Suppressor macrophage treated with lipopolysaccharide for 4 hours (primary cell): Measurements from ENCODE around the gene MTRF1.
"Not testable (repeated sequence)": the region's sequence is repeated elsewhere in the genome, so short reads cannot be mapped to it uniquely, and the experiment has no call there.

Source experiments
- DNase-seq: peaks from one replicate; pipeline ENCODE4 v3.0.0-alpha.2; 2020

Gene MTRF1

DNA sequence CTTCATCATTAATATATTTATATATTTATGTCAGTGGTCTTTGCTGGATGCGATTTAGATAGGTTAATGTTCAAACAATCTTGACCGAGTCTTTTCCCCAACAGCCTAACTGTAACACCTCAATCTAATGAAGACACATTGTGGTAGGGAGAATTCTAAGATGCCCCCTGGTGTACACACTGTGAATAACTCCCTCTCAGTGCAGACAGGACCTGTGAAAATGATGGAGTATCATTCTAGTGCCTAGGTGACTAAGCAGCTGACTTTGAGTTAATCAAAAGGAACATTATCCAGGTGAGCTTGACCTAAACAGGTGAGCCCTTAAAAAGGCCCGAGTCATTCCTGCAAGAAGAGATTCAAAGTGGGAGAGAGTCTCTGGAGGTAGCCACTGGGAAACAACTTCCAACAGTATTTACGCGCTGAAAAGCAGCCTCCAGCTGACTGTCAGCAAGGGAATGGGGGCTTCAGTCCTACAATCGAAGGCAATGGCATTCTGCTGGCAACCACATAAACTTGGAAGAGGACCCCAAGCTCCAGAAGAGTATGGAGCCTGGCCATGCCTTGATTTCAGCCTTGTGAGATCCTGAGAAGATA, 41.0 kb downstream of the MTRF1 start:
- peak; percentile 60 for DNase-seq

DNA sequence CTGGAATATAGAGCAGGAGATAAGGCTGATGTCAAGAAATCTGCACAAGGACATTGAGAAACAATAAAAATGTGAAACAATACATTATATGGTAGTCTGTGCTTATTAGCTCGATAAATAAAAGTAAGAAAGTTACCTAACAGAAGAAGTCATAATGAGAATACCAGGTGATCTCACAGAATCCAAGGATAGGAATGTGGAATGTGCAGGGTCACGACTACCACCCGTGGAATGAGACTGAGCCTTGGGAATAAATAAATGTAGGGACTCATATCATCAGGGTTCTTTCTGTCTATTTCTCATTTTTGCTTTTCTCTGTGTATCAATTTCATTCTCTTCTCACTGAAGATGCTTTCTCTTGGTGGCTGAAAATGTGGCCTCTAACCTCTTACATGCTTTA, 43.0 kb downstream of the MTRF1 start:
- no peak for DNase-seq

DNA sequence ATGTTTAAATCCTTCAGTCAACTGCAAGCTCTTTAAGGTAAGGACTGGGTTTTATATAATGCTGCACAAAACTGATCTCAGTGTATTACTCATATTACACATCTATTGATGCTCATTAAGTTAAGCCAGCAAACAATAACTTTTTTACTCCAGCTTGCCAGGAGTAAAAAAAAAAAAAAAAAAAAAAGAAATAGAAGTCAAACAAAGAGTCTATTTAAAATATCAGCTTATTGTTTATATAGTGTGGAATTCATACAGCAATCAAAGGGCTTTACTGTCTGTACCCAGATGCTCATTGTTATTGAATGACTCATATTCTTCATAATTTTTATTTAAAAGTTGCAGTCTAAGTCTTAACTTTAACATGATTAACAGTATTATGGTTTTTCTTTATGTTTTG, 47.2 kb downstream of the MTRF1 start:
- no peak for DNase-seq

DNA sequence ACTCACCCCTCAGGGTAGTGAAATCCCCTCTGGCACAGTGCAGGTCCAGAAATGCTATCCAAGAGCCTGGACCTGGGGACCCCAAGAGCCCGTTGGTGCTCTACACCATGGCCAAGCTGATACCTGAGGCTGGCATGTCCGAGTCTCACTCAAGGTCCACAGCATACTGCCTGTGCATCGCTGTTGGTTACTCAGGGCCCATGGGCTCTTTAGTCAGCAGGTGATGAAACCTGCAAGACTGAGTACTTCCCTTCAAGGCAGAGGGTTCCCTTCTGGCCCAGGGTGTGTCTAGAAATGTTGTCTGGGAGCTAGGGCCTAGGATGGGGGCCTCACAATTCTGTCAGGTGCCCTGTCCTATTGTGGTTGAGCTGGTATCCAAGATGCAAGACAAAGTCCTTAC, 49.5 kb downstream of the MTRF1 start:
- DNase-seq: no peak

DNA sequence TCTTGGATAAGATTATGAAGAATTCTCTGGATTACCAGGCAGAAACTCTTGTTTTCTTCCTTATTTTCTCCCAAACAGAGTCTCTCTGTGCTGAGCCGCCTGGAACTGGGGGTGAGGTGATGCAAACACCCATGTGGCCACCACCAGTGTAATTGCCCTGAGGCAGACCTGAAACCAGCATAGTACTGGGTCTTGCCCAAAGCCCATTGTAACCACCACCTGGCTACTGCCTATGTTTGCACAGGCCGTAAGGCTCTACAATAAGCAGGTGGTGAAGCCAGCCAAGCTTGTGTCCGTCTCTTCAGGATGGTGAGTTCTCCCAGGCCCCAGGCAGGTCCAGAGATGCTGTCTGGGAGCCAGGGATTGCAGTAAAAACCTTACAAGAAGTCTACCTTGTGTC, 50.1 kb downstream of the MTRF1 start:
- DNase-seq: no peak

DNA sequence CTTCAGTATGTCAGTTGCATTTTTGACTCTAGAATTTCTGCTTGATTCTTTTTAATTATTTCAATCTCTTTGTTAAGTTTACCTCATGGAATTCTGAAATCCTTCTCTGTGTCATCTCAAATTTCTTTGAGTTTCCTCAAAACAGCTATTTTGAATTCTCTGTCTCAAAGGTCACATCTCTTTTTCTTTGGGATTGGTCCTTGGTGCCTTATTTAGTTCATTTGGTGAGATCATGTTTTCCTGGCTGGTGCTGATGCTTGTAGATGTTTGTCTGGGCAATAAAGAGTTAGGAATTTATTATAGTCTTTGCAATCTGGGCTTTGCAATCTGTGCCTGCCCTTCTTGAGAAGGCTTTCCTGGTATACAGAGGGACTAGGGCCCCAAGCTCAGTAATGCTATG, 50.5 kb downstream of the MTRF1 start:
- no peak for DNase-seq

DNA sequence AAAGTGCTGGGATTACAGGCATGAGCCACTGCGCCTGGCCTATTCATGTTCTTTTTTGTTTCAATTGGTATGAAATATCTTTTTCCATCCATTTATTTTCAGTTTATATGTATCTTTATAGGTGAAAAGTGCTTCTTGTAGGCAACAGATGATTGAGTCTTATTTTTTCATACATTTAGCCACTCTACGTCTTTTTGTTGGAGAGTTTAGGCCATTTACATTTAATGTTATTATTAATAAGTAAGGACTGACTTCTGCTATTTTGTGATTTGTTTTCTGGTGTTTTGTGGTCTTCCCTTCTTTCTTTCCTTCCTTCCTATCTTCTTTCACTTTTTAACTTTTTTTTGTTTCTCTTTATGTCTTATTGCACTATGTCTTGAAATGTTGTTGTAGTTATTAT, 52.3 kb downstream of the MTRF1 start:
- no peak for DNase-seq

DNA sequence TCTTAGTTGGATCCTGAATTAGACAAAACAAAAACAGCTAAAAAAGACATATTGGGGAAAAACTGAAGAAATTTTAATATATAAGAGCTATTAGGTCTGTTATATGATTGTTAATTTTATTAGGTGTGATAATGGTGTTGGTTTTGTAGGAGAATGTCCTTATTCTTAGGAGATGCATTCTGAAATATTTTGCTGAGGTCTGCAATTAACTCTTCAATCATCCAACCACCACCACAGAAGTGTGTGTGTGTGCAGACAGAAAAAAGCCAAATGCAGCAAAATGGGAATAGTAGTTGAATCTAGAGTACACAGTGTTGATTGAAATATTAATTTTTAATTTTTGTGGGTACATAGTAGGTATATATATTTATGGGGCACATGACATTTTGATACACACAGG, 56.9 kb downstream of the MTRF1 start:
- DNase-seq: no peak

DNA sequence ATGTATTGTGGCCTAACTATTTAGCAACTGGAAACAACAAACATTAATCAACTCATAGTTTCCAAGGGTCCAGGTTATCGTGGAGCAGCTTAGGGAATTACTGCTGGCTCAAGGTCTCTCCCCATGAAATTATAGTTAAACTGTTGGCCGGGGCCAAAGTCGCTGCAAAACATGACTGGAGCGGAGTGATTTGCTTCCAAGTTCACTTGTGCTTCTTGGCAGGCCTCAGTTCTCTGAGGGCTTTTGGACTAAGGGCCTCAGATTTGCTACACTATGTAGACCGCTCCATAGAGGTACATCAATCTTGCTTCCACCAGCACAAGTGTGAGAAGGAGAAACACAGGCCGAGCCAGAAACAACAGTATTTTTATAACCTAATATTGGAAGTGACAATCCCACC, 59.6 kb downstream of the MTRF1 start:
- no peak for DNase-seq

DNA sequence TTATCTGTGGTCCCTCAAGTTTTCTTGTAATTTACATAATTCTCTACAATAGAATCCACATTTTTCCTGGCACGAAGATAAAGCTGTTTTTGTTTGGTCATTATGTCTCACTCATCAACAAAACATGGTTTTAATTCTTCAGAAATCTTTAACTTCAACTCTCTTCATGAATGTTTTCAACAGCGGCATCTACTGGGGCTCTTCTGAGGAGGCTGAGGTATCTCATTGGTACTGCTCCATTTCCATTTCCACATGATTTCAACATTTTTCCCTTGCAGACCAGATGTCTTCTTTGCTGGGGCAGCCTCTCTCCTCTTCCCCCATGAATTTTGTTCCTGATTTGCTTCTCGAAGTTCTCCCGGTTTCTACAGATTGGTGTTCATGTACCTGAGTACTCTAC, 63.2 kb downstream of the MTRF1 start:
- DNase-seq: no peak

DNA sequence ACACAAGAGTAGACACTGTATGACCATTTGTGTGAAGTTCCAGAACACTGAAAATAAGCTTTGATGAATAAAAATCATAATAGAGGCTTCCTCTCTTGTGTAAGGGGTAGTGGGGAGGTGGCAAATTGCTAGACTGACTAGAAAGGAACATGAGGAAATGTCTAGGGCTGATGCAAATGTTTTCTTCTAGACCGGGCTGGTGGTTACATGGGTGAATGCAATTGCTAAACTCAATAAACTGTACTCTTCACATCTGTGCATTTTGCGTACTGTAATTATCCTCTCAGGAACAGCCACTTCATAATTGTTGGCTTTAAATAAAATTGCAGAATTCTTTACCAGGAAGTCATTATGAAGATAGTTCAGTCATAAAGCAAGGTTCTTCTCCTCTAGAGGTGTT, 63.9 kb downstream of the MTRF1 start:
- DNase-seq: no peak

DNA sequence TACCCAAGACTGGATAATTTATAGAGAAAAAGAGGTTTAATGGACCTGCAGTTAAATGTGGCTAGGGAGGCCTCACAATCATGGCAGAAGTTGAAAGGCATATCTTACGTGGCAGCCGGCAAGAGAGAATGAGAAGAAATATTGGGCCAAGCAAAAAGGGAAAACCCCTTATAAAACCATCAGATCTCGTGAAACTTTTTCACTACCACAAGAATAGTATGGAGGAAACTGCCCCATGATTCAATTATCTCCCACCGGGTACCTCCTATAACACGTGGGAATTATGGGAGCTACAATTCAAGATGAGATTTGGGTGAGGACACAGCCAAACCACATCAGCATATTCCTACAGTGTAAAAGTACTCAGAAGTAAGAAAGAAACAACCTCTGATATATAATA, 64.3 kb downstream of the MTRF1 start:
- DNase-seq: no peak

DNA sequence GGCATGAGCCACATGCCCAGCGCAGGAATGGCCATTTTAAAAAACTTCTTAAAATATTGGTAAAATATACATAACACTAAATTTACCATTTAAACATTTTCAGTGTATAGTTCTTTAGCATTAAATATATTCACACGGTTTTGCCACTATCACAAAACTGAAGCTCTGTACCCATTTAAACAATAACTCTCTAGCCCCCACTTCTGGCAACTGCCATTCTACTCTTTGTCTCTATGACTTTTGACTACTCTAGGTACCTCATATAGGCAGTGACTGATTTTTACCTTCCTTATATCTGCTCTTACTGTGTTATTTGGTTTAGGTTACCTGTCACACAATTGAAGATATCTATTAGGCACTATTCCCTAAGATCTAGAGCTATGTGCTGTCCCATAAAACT, 66.8 kb downstream of the MTRF1 start:
- DNase-seq: no peak

DNA sequence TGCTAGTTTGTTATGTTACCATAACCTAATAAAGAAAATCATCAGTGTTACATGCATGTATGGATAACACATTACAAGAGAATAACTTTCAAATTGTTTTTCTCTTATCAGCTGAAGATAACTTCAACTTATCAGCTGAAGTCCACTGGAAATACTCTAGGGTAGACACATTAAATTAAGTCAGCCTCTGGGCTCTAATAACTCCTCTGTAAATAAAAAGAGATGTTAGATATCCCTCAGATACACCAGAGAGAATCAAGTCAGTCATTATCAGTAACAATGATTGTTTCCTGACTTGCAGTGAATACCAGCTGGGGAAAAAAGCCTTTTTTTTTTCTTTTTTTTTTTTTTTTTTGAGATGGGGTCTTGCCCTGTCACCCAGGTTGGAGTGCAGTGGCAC, 67.4 kb downstream of the MTRF1 start:
- no peak for DNase-seq

DNA sequence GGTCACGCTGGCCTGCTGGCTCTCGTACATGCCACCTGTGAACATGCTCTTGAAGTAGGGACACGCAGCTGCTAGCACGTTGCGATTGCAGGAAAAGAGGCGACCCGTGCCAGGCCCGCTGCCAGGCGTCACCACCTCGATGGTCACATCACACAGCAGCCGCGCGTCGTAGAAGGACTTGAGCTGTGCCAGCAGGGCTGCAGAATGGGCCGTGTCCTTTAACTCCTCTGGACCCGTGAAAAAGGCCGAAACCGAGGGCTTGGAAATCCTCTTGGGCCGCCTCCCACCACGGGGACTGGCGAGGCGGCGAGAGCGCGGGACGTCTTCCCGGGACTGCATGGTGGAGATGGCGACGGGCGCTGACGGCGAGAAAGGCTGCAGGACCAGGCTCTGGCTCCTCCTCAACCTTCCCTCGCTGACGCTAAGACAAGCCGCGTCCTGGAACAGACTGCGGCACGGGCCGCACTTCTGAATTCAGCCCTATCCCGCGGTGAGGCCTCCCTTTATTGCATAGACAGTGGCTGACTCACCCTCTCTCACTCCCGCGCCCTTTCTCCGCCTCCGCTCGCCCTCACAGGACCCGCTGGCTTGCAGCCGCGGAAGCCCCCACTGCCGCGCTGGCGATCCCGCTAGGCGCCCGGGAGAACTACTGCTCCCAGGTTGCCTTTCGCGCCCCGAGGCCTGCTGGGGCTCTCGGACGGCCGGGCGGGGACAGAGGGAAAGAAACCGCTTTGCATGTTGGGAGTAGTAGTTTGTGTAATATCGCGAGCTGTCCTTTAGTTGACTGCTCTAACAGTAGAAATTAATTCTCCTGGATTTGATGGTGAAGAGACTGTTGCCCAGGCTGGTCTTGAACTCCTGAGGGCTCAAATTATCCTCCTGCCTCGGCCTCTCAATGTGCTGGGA, 69.2 kb downstream of the MTRF1 start, which contains the start of gene KBTBD7:
TSS of gene KBTBD7 (minus strand) at position 651 of the 906 bp plus-strand sequence. CDS start at position 339, 312 bp downstream.
- peak; percentile 97 for DNase-seq

DNA sequence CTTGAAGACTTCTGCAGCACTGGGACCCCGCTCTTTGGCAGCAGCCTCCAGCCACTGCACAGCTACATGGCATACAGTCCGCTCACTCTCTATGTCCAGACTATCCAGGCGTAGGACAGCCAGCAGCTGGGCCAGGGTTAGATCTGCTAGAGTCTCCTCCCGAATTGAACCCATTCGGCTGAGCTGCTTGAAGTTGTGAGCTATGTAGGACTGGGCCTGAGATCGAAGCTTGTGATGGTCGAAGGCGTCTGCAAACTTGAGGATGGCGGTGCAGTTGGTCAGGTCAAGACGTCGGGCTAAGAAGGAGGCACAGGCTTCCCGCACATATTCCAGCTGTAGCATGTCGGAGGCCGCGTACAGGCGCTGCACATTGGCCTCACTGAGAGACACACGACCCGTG, 69.9 kb downstream of the MTRF1 start:
- no peak for DNase-seq

DNA sequence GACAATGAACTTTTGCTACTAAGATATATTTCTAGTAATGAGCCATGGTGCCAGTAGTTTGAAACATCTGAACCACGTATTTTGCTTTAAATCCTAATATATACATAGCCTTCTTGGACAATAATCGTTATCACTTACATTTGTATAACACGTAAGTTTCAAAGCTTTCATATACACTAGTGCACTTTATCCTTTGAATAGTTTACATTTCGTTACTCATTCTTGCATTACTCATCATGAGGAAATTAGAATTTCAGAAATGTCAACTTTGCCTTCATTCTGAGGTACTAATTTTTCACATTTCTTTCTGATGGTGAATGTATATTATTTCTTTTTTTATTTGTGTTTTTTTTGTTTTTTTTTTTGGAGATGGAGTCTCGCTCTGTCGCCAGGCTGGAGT, 74.8 kb downstream of the MTRF1 start:
- no peak for DNase-seq

DNA sequence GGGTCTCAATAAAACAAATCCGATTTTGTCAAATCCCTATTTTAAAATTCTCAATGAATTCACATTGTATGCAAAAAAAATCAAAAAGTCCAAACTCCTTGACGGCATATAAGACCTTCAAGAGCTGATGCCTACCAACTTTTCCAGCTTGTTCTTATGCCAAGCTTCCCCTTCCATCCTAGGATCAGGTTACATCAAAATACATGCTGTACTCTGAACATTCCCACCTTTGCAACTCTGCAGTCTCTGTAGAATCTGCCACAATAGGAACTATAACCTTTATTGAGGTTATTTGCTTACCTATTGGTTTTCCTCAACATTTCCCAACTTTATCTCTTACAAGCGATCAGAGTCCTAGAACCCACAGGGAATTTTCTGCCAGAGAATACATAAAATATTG, 76.9 kb downstream of the MTRF1 start:
- no peak for DNase-seq

DNA sequence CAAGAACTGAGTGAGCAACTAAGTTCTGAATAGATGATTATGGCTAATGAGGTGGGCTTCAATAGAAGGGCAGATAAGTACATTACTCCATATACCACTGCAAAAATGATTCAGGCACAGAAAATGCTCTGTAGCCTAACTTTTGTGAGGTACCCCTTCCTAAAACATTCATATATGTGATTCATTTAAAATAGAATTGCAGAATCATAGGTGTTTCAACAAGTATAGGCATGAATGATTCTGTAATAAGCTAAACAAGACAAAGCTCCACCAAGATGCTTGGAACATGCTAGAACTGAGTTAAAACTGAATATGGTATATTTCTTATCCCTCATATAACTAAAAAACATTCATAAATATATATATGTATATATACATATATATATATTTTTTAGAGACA, 81.1 kb downstream of the MTRF1 start:
- DNase-seq: no peak

DNA sequence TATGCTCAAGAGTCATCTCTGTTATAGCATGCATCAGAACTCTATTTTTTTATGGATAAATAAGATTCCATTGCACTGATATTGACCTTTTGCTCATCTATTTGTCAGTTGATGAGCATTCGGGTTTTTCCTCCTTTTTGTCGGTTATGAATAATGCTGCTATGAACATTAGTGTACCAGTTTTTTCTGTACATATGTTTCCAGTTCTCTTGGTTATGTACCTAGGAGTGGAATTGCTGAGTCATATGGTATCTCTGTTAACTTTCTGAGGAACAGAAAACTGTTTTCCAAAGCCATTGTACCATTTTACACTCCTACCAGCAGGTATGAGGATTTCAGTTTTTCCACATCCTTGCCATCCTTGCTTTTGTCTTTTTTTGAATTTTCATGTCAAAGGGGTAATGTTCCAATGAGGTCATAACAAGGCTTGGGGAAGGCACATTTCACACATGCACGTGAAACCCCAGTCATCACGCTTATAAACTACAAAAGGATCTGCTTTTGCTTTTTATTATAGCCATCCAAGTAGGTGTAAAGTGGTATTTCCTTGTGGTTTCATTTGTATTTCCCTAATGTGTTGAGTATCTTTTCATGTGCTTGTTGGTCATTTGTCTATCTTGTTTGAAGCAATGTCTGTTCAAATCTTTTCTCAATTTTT, 83.7 kb downstream of the MTRF1 start:
- peak; percentile 5 for DNase-seq

DNA sequence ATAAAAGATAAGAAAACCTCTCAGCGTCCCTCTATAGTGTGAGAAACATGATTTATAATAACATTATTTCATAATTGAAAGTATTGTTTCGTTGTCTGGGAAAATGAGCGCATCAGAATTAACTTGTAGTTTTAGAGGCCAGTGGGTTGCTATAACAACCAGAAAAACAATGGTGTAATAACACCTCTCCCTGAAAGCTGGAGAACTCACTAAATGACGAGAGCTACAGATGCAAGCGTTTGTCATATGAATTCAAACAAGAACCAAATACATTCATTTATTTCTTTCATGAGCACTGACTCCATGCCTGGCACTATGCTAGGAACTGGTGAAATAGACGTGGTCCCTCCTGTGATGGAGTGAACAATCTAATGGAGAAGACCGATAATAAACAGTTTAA, 85.3 kb downstream of the MTRF1 start:
- peak; percentile 39 for DNase-seq

DNA sequence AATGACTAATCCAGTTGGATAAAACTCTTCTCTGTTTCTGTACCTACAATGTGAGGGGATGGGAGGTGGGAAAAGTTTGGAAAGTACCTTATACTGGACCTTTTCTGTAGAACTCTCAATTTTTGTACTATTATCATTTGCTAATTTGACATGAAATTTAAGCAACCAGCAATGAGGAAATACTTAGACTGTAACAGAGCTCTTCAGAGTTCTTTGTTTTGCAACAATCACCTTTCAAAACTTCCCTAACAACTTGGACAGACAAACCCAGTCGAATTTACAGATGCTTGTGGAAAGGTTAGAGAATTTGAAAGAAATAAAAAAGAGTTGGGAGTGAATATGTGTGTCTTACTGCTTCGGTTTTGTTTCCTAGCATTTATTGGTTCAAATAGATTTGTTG, 85.8 kb downstream of the MTRF1 start:
- DNase-seq: peak; percentile 23

DNA sequence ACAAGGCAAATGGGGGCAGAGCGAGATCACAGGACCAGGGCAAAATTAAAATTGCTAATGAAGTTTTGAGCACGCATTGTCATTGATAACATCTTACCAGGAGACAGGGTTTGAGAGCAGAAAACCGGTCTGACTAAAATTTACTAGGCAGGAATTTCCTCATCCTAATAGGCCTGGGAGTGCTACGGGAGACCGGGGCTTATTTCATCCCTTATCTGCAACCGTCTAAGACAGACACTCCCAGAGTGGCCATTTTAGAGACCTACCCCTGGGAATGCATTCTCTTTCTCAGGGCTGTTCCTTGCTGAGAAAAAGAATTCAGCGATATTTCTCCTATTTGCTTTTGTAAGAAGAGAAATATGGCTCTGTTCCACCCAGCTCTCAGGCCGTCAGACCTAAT, 87.8 kb downstream of the MTRF1 start:
- not testable (repeated sequence) for DNase-seq
